ENCODE measurements around the gene TAS2R4. TPM values are rescaled to one million over a fixed set of nuclear protein-coding genes. Genes with fewer than 3 reads are reported as not detected.
"Not testable (repeated sequence)": the region's sequence is repeated elsewhere in the genome, so short reads cannot be mapped to it uniquely, and the experiment has no call there.

The TAS2R4 gene
- polyA plus RNA-seq, 1 donor from 2014 or later: 2.3 TPM

GRCh38 chr7:141754939-141755338, 21.5 kb upstream of the TAS2R4 start:
- no peaks in the 10 kb centered on the region for H3K9me3 ChIP-seq (ENCODE audit: low read length)
- no peaks in the 10 kb centered on the region for H3F3A ChIP-seq (ENCODE audit: insufficient read depth, low read length, poor library complexity, severe bottlenecking)
- no peak overlapping the region for H3K27ac ChIP-seq (ENCODE audit: low read length)
- TF ChIP-seq EZH2 (IDR thresholded peaks at IDR 0.05; ENCODE audit: borderline replicate concordance, insufficient read depth, low read length, poor library complexity, severe bottlenecking): no peak
- peak; percentile 39 for TF ChIP-seq CTCF (IDR thresholded peaks at IDR 0.05; ENCODE audit: poor library complexity, severe bottlenecking)
- no peaks in the 10 kb centered on the region for H3K9me2 ChIP-seq (ENCODE audit: insufficient read depth, low read length)
- no peak overlapping the region for H2AFZ ChIP-seq (ENCODE audit: low read depth, low read length)
- H3K9ac ChIP-seq (ENCODE audit: low read length): no peak overlapping the region
- H4K20me1 ChIP-seq (ENCODE audit: insufficient read depth): no peaks in the 10 kb centered on the region
- H3K36me3 ChIP-seq (ENCODE audit: insufficient read depth, low read length): peaks cover 8% of the 10 kb centered on the region
- H3K79me2 ChIP-seq (replicated peaks; ENCODE audit: insufficient read depth, low read length): no peaks in the 10 kb centered on the region
- H3K4me3 ChIP-seq (ENCODE audit: low read length): no peak overlapping the region
- no peak overlapping the region for H3K4me2 ChIP-seq (ENCODE audit: low read length)
- no peaks in the 10 kb centered on the region for H3K27me3 ChIP-seq (ENCODE audit: insufficient read depth, low read depth, low read length)

GRCh38 chr7:141763797-141764196, 12.7 kb upstream of the TAS2R4 start, which contains the start of gene TAS2R3:
Gene TAS2R3, plus strand, starts transcription at chr7:141764097. Its CDS starts 62 bp downstream, at chr7:141764159.
- no peak within 1 kb of the TSS for H3K4me2 ChIP-seq (ENCODE audit: low read length)
- H3K9me3 ChIP-seq (ENCODE audit: low read length): no peaks in the 10 kb centered on the region
- H3F3A ChIP-seq (ENCODE audit: insufficient read depth, low read length, poor library complexity, severe bottlenecking): no peaks in the 10 kb centered on the region
- no peak within 1 kb of the TSS for H3K9ac ChIP-seq (ENCODE audit: low read length)
- H3K9me2 ChIP-seq (ENCODE audit: insufficient read depth, low read length): no peaks in the 10 kb centered on the region
- no peaks in the 10 kb centered on the region for H4K20me1 ChIP-seq (ENCODE audit: insufficient read depth)
- no peaks in the 10 kb centered on the region for H3K36me3 ChIP-seq (ENCODE audit: insufficient read depth, low read length)
- H3K27me3 ChIP-seq (ENCODE audit: insufficient read depth, low read depth, low read length): no peaks in the 10 kb centered on the region
- no peaks in the 10 kb centered on the region for H3K79me2 ChIP-seq (replicated peaks; ENCODE audit: insufficient read depth, low read length)
- H2AFZ ChIP-seq (ENCODE audit: low read depth, low read length): no peak within 1 kb of the TSS
- no peak within 1 kb of the TSS for H3K4me3 ChIP-seq (ENCODE audit: low read length)
- H3K27ac ChIP-seq (ENCODE audit: low read length): no peak within 1 kb of the TSS
- TF ChIP-seq SMC3 (conservative IDR thresholded peaks at IDR 0.05; ENCODE audit: poor library complexity): no peak
- no peak for TF ChIP-seq TAF1 (IDR thresholded peaks at IDR 0.05; ENCODE audit: low read depth)

GRCh38 chr7:141770083-141770583, 6.3 kb upstream of the TAS2R4 start:
- H3K9me3 ChIP-seq (ENCODE audit: low read length); H3K36me3 ChIP-seq (ENCODE audit: insufficient read depth, low read length); H3K79me2 ChIP-seq (replicated peaks; ENCODE audit: insufficient read depth, low read length); H3K9ac ChIP-seq (ENCODE audit: low read length); H3K4me2 ChIP-seq (ENCODE audit: low read length); H3K4me3 ChIP-seq (ENCODE audit: low read length); H4K20me1 ChIP-seq (ENCODE audit: insufficient read depth); H3K27me3 ChIP-seq (ENCODE audit: insufficient read depth, low read depth, low read length); H3K9me2 ChIP-seq (ENCODE audit: insufficient read depth, low read length); H2AFZ ChIP-seq (ENCODE audit: low read depth, low read length); H3F3A ChIP-seq (ENCODE audit: insufficient read depth, low read length, poor library complexity, severe bottlenecking); H3K27ac ChIP-seq (ENCODE audit: low read length): not testable (repeated sequence)

GRCh38 chr7:141785706-141786552, 9.5 kb downstream of the TAS2R4 start:
- Histone ChIP-seq H3K79me2 (replicated peaks; ENCODE audit: insufficient read depth, low read length) (no peaks in the 10 kb centered on the region), H3K9me2 (ENCODE audit: insufficient read depth, low read length) (no peaks in the 10 kb centered on the region), H3K27ac (ENCODE audit: low read length) (no peak overlapping the region), H3K4me2 (ENCODE audit: low read length) (no peak overlapping the region), H3K36me3 (ENCODE audit: insufficient read depth, low read length) (no peaks in the 10 kb centered on the region), H4K20me1 (ENCODE audit: insufficient read depth) (no peaks in the 10 kb centered on the region), H3K27me3 (ENCODE audit: insufficient read depth, low read depth, low read length) (no peaks in the 10 kb centered on the region), H3K9me3 (ENCODE audit: low read length) (no peaks in the 10 kb centered on the region), H3K4me3 (ENCODE audit: low read length) (no peak overlapping the region), H3K9ac (ENCODE audit: low read length) (no peak overlapping the region), H2AFZ (ENCODE audit: low read depth, low read length) (no peak overlapping the region), H3F3A (ENCODE audit: insufficient read depth, low read length, poor library complexity, severe bottlenecking) (no peaks in the 10 kb centered on the region)
- TF ChIP-seq RAD21 (conservative IDR thresholded peaks at IDR 0.05): peak; percentile 63
- TF ChIP-seq CTCF (IDR thresholded peaks at IDR 0.05; ENCODE audit: poor library complexity, severe bottlenecking): peak; percentile 74
- peak; percentile 64 for TF ChIP-seq SMC3 (conservative IDR thresholded peaks at IDR 0.05; ENCODE audit: poor library complexity)
- TF ChIP-seq EP300 (conservative IDR thresholded peaks at IDR 0.05; ENCODE audit: poor library complexity, severe bottlenecking): no peak
- no peak for TF ChIP-seq REST (IDR thresholded peaks at IDR 0.05; ENCODE audit: borderline replicate concordance)
